Lower leg skin (tissue), 3 donors: ENCODE measurements around the gene FECH.

Experiments used
- POLR2A ChIP-seq, 2 donors: fragments of 450-650 bp; IDR thresholded peaks; one replicate each; pipeline ENCODE4 v1.6.1; 2016 to 2017; ENCODE audit warnings: antibody characterized with exemption in 2 of 2, mild to moderate bottlenecking in 1 of 2, moderate library complexity in 1 of 2
- TF ChIP-seq, protein P1 (sequence below), 3 donors: fragments of 450-650 bp; IDR thresholded peaks; one replicate each; pipeline ENCODE4 v1.5.1; 2016; ENCODE audit warnings: antibody characterized with exemption in 3 of 3, mild to moderate bottlenecking in 3 of 3, moderate library complexity in 2 of 3

DNA sequence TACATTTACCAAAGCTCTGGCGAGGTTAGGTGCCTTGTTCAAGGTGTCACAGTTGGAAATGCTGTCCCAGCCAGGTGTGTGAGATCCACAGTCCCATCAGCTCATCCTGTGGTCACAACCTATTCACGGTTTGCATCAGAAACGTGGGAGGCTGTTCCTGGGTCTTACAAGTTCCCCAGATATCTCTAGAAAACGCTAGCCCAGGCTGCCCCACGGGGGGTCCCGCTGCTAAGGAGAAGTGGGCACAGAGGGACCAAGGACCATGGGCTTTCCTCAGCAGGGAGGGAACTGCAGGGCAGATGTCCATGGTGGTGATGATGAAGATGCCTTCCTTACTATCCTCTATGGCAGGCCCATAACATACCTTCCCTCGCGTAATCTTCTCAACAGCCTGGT is 649 bp downstream of the FECH start:
- TF ChIP-seq, protein P1, sequence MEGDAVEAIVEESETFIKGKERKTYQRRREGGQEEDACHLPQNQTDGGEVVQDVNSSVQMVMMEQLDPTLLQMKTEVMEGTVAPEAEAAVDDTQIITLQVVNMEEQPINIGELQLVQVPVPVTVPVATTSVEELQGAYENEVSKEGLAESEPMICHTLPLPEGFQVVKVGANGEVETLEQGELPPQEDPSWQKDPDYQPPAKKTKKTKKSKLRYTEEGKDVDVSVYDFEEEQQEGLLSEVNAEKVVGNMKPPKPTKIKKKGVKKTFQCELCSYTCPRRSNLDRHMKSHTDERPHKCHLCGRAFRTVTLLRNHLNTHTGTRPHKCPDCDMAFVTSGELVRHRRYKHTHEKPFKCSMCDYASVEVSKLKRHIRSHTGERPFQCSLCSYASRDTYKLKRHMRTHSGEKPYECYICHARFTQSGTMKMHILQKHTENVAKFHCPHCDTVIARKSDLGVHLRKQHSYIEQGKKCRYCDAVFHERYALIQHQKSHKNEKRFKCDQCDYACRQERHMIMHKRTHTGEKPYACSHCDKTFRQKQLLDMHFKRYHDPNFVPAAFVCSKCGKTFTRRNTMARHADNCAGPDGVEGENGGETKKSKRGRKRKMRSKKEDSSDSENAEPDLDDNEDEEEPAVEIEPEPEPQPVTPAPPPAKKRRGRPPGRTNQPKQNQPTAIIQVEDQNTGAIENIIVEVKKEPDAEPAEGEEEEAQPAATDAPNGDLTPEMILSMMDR (IDR thresholded peaks at IDR 0.05): no peak
- TF ChIP-seq POLR2A (IDR thresholded peaks at IDR 0.05): no peak
